Measurements from ENCODE around the gene VASN. TPM values are rescaled to one million over a fixed set of nuclear protein-coding genes. Genes with fewer than 3 reads are reported as not detected.

VASN gene
- total and polyA plus RNA-seq, 9 of the 15 experiments (the other 6 are each of a cell fraction or from before 2014, with no cell fraction given) = 0.01 to 2.5 (median 0.41) TPM; not detected in 1

- no peak for TF ChIP-seq SMARCC2 (IDR thresholded peaks at IDR 0.05; ENCODE audit: low read depth)
- no peak for TF ChIP-seq ZNF174 (CRISPR knock-in tag; IDR thresholded peaks at IDR 0.05)
- peak; percentile 87 for TF ChIP-seq SP1 (CRISPR knock-in tag; IDR thresholded peaks at IDR 0.05)
- TF ChIP-seq TAF9B (IDR thresholded peaks at IDR 0.05; ENCODE audit: partially characterized antibody) = peak; percentile 96
- no peak for TF ChIP-seq ZBTB26 (CRISPR knock-in tag; IDR thresholded peaks at IDR 0.05)
- TF ChIP-seq ETV1 (tag; conservative IDR thresholded peaks at IDR 0.05; ENCODE audit: low read depth) = peak; percentile 58; the same call in 1 of the 2 replicates
- TF ChIP-seq ZZZ3 (IDR thresholded peaks at IDR 0.05) = no peak
- no peak; the same call in 1 of the 2 replicates for TF ChIP-seq HDAC2 (IDR thresholded peaks at IDR 0.05)
- TF ChIP-seq FOXK2 (conservative IDR thresholded peaks at IDR 0.05 in 1 of 2, IDR thresholded peaks at IDR 0.05 in 1 of 2; ENCODE audit: low read depth in 2 of 2) = peak; percentile 29 to 54; a peak in 3 of 4 replicates
- TF ChIP-seq CXXC5 (CRISPR knock-in tag; IDR thresholded peaks at IDR 0.05) = peak; percentile 95
- peak; percentile 60 for TF ChIP-seq U2AF1 (optimal IDR thresholded peaks at IDR 0.05; ENCODE audit: low read depth, low read length)
- no peak for TF ChIP-seq RREB1 (CRISPR knock-in tag; IDR thresholded peaks at IDR 0.05)
- no peak for TF ChIP-seq ZNF311 (CRISPR knock-in tag; IDR thresholded peaks at IDR 0.05)
- no peak for TF ChIP-seq DNMT1 (IDR thresholded peaks at IDR 0.05)
- 0 out of 2 replicates have a peak, but pooled peaks have one; percentile 3 for TF ChIP-seq MAFK (IDR thresholded peaks at IDR 0.05; ENCODE audit: low read length)
- TF ChIP-seq ZBTB12 (CRISPR knock-in tag; IDR thresholded peaks at IDR 0.05) = peak; percentile 73
- no peak; the same call in none of the 2 replicates for TF ChIP-seq ERF (CRISPR knock-in tag; IDR thresholded peaks at IDR 0.05)
- no peak for TF ChIP-seq ZNF280A (IDR thresholded peaks at IDR 0.05; ENCODE audit: low read depth, partially characterized antibody)
- peak; percentile 88 for TF ChIP-seq NBN (IDR thresholded peaks at IDR 0.05; ENCODE audit: low read depth)
- no peak for TF ChIP-seq MCM2 (IDR thresholded peaks at IDR 0.05; ENCODE audit: low read depth)
Measured at GRCh38 chr16:4425378-4426020, 53.9 kb downstream of the VASN start, which contains the start of gene DNAJA3 (continued).

All from K562 (cell line).